Dendritic cell treated with granulocyte-macrophage colony-stimulating factor and Interleukin-4, amounts not matched to agents 40 ng/mL and 50 ng/mL, for 4 days (primary cell): ENCODE measurements around the gene CCDC192.
"Not testable (repeated sequence)": the region's sequence is repeated elsewhere in the genome, so short reads cannot be mapped to it uniquely, and the experiment has no call there.

Experiments
- H3K27ac Mint-ChIP-seq: one replicate; pipeline ENCODE4 v1.8.0; 2022; ENCODE audit warnings: mild to moderate bottlenecking, mixed read lengths
- H3K27me3 Mint-ChIP-seq: one replicate; pipeline ENCODE4 v1.8.0; 2022; ENCODE audit warnings: mild to moderate bottlenecking, mixed read lengths
- H3K36me3 Mint-ChIP-seq: one replicate; pipeline ENCODE4 v1.8.0; 2022; ENCODE audit warnings: low read depth, mixed read lengths
- H3K4me1 Mint-ChIP-seq: one replicate; pipeline ENCODE4 v1.8.0; 2022; ENCODE audit warnings: low read depth, mixed read lengths
- H3K4me3 Mint-ChIP-seq: one replicate; pipeline ENCODE4 v1.8.0; 2022; ENCODE audit warnings: mild to moderate bottlenecking, moderate library complexity, mixed read lengths
- H3K9me3 Mint-ChIP-seq: one replicate; pipeline ENCODE4 v1.8.0; 2022; ENCODE audit warnings: mixed read lengths
- intact Hi-C: fragments of 100-400 bp; cut with micrococcal nuclease; formaldehyde crosslinking; loops from one replicate; pipeline ENCODE4 v1.15.0; 2022

CCDC192 gene

GRCh38 chr5:127839072-127839471, 135.9 kb downstream of the CCDC192 start:
- no peak overlapping the region for H3K4me3 Mint-ChIP-seq
- H3K4me1 Mint-ChIP-seq, result peaks cover 18% of the 10 kb centered on the region
- H3K27me3 Mint-ChIP-seq, result peaks cover 14% of the 10 kb centered on the region
- intact Hi-C loops, result loop anchor here (10.0 kb wide), 1 partner anchor 246 kb away; the partner anchor contains the start of gene SLC12A2
- no peaks in the 10 kb centered on the region for H3K36me3 Mint-ChIP-seq
- peak overlapping the region; percentile 32 for H3K27ac Mint-ChIP-seq
- peaks cover 11% of the 10 kb centered on the region for H3K9me3 Mint-ChIP-seq

GRCh38 chr5:127839496-127840197, 136.5 kb downstream of the CCDC192 start:
- Mint-ChIP-seq H3K27me3 (peaks cover 18% of the 10 kb centered on the region), H3K9me3 (peaks cover 11% of the 10 kb centered on the region), H3K4me1 (peaks cover 15% of the 10 kb centered on the region), H3K27ac (no peak overlapping the region), H3K4me3 (no peak overlapping the region), H3K36me3 (no peaks in the 10 kb centered on the region)
- intact Hi-C loops, result loop anchor here (1.0 to 10.0 kb wide), 2 partner anchors 7 to 245 kb away; partner anchors contain the start of gene SLC12A2

- H3K36me3 Mint-ChIP-seq, result no peaks in the 10 kb centered on the region
- peaks cover 15% of the 10 kb centered on the region for H3K4me1 Mint-ChIP-seq
- H3K9me3 Mint-ChIP-seq, result peaks cover 10% of the 10 kb centered on the region
- H3K27me3 Mint-ChIP-seq, result peaks cover 19% of the 10 kb centered on the region
- no peak overlapping the region for H3K27ac Mint-ChIP-seq
- no peak overlapping the region for H3K4me3 Mint-ChIP-seq
- intact Hi-C loops, result loop anchor here (1.0 kb wide), 1 partner anchor 8 kb away; no protein-coding TSS in a partner anchor
Measured at GRCh38 chr5:127840198-127840524, 137.0 kb downstream of the CCDC192 start.

- Mint-ChIP-seq H3K4me3 (no peak overlapping the region), H3K27me3 (peaks cover 19% of the 10 kb centered on the region), H3K4me1 (peaks cover 15% of the 10 kb centered on the region), H3K9me3 (peaks cover 3% of the 10 kb centered on the region), H3K27ac (no peak overlapping the region), H3K36me3 (no peaks in the 10 kb centered on the region)
- intact Hi-C loops, result loop anchor here (1.0 kb wide), 1 partner anchor 9 kb away; no protein-coding TSS in a partner anchor
Measured at GRCh38 chr5:127840809-127841208, 137.6 kb downstream of the CCDC192 start.

GRCh38 chr5:127844581-127845021, 141.4 kb downstream of the CCDC192 start:
- no peak overlapping the region for H3K4me3 Mint-ChIP-seq
- no peak overlapping the region for H3K27ac Mint-ChIP-seq
- H3K36me3 Mint-ChIP-seq, result no peaks in the 10 kb centered on the region
- intact Hi-C loops, result no loop called here
- H3K27me3 Mint-ChIP-seq, result peaks cover 15% of the 10 kb centered on the region
- H3K4me1 Mint-ChIP-seq, result peaks cover 10% of the 10 kb centered on the region
- H3K9me3 Mint-ChIP-seq, result no peaks in the 10 kb centered on the region

GRCh38 chr5:127846884-127847283, 143.7 kb downstream of the CCDC192 start:
- peaks cover 5% of the 10 kb centered on the region for H3K27me3 Mint-ChIP-seq
- H3K27ac Mint-ChIP-seq, result no peak overlapping the region
- H3K36me3 Mint-ChIP-seq, result no peaks in the 10 kb centered on the region
- intact Hi-C loops, result no loop called here
- H3K4me3 Mint-ChIP-seq, result no peak overlapping the region
- H3K9me3 Mint-ChIP-seq, result no peaks in the 10 kb centered on the region
- H3K4me1 Mint-ChIP-seq, result peaks cover 4% of the 10 kb centered on the region

GRCh38 chr5:127847641-127848040, 144.4 kb downstream of the CCDC192 start:
- H3K4me1 Mint-ChIP-seq, H3K27ac Mint-ChIP-seq, H3K36me3 Mint-ChIP-seq: not testable (repeated sequence)

GRCh38 chr5:127848098-127848497, 144.9 kb downstream of the CCDC192 start:
- Mint-ChIP-seq H3K27me3 (peaks cover 5% of the 10 kb centered on the region), H3K27ac (no peak overlapping the region), H3K4me1 (peaks cover 4% of the 10 kb centered on the region), H3K36me3 (no peaks in the 10 kb centered on the region), H3K4me3 (no peak overlapping the region), H3K9me3 (no peaks in the 10 kb centered on the region)
- intact Hi-C loops, result no loop called here

More at GRCh38 chr5:127847641-127848040, 144.4 kb downstream of the CCDC192 start:
- intact Hi-C loops, H3K27me3 Mint-ChIP-seq, H3K4me3 Mint-ChIP-seq, H3K9me3 Mint-ChIP-seq: not testable (repeated sequence)

- Mint-ChIP-seq H3K4me3 (no peak overlapping the region), H3K36me3 (no peaks in the 10 kb centered on the region)
- intact Hi-C loops, result no loop called here
Measured at GRCh38 chr5:127849408-127849807, 146.2 kb downstream of the CCDC192 start.

GRCh38 chr5:127849891-127850290, 146.7 kb downstream of the CCDC192 start:
- H3K27ac Mint-ChIP-seq, result no peak overlapping the region
- no peaks in the 10 kb centered on the region for H3K27me3 Mint-ChIP-seq
- H3K9me3 Mint-ChIP-seq, result no peaks in the 10 kb centered on the region
- intact Hi-C loops, result no loop called here
- H3K4me1 Mint-ChIP-seq, result peaks cover 4% of the 10 kb centered on the region
- H3K36me3 Mint-ChIP-seq, result no peaks in the 10 kb centered on the region
- H3K4me3 Mint-ChIP-seq, result no peak overlapping the region

More at GRCh38 chr5:127849408-127849807, 146.2 kb downstream of the CCDC192 start:
- H3K4me1 Mint-ChIP-seq, result peaks cover 4% of the 10 kb centered on the region
- H3K27ac Mint-ChIP-seq, result no peak overlapping the region
- peaks cover 3% of the 10 kb centered on the region for H3K27me3 Mint-ChIP-seq
- H3K9me3 Mint-ChIP-seq, result no peaks in the 10 kb centered on the region

- intact Hi-C loops, result no loop called here
- Mint-ChIP-seq H3K4me1 (peaks cover 4% of the 10 kb centered on the region), H3K4me3 (no peak overlapping the region)
Measured at GRCh38 chr5:127851964-127852363, 148.8 kb downstream of the CCDC192 start.

GRCh38 chr5:127854520-127854919, 151.3 kb downstream of the CCDC192 start:
- no peaks in the 10 kb centered on the region for H3K9me3 Mint-ChIP-seq
- no peaks in the 10 kb centered on the region for H3K36me3 Mint-ChIP-seq
- H3K4me1 Mint-ChIP-seq, result no peaks in the 10 kb centered on the region
- H3K27me3 Mint-ChIP-seq, result no peaks in the 10 kb centered on the region
- H3K4me3 Mint-ChIP-seq, result no peak overlapping the region
- no peak overlapping the region for H3K27ac Mint-ChIP-seq
- intact Hi-C loops, result no loop called here

More at GRCh38 chr5:127851964-127852363, 148.8 kb downstream of the CCDC192 start:
- Mint-ChIP-seq H3K27ac (no peak overlapping the region), H3K9me3 (no peaks in the 10 kb centered on the region), H3K27me3 (no peaks in the 10 kb centered on the region), H3K36me3 (no peaks in the 10 kb centered on the region)

GRCh38 chr5:127856292-127856691, 153.1 kb downstream of the CCDC192 start:
- Mint-ChIP-seq H3K4me1 (no peaks in the 10 kb centered on the region), H3K4me3 (no peak overlapping the region), H3K9me3 (no peaks in the 10 kb centered on the region), H3K36me3 (no peaks in the 10 kb centered on the region), H3K27me3 (no peaks in the 10 kb centered on the region), H3K27ac (no peak overlapping the region)
- intact Hi-C loops, result no loop called here

- Mint-ChIP-seq H3K4me1 (peaks cover 2% of the 10 kb centered on the region), H3K4me3 (no peak overlapping the region)
Measured at GRCh38 chr5:127858116-127858784, 155.1 kb downstream of the CCDC192 start.

More at GRCh38 chr5:127858116-127858784, 155.1 kb downstream of the CCDC192 start:
- no peaks in the 10 kb centered on the region for H3K27me3 Mint-ChIP-seq
- intact Hi-C loops, result no loop called here
- H3K27ac Mint-ChIP-seq, result no peak overlapping the region
- H3K36me3 Mint-ChIP-seq, result no peaks in the 10 kb centered on the region
- H3K9me3 Mint-ChIP-seq, result no peaks in the 10 kb centered on the region
